ENCODE measurements around the gene RPL23. TPM values are rescaled to one million over a fixed set of nuclear protein-coding genes. Genes with fewer than 3 reads are reported as not detected.

The RPL23 gene
- total RNA-seq, 2 donors from 2014 or later = 1,006 to 2,029 TPM

DNA sequence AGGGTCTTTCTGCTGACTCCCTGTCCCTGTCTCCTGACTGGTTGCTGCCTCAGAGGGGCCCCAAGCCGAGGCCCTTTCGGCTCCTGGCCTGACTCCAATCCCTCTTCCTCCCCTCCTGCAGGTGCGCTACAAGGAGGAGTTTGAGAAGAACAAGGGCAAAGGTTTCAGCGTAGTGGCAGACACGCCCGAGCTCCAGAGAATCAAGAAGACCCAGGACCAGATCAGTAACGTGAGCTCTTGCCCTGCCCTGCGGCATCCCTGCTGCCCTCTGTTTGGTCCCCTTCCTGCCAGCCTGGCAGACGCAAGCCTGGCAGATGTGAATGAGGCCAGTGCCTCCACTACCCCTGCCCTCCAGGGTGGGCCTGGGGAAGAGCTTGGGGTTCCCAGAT, 44.8 kb upstream of the RPL23 start:
- Histone ChIP-seq H3K36me3 (peaks cover 0 to 3% of the 10 kb centered on the region in 2 donors), H3K4me3 (no peak overlapping the region), H3K27me3 (replicated peaks; ENCODE audit: insufficient read depth) (no peaks in the 10 kb centered on the region), H3K4me1 (replicated peaks) (no peaks in the 10 kb centered on the region), H3K27ac (no peak overlapping the region), H3K9me3 (no peaks in the 10 kb centered on the region)
- no peak for DNase-seq (ENCODE audit: low spot score)
- intact Hi-C loops (cut with DNase I) = no loop called here
- 50% methylated on average over 9 of the region's 9 CpGs for WGBS
- TF ChIP-seq POLR2AphosphoS5 (IDR thresholded peaks at IDR 0.05) = no peak
- no peak for TF ChIP-seq CTCF (IDR thresholded peaks at IDR 0.05)
- no peak for TF ChIP-seq POLR2A (IDR thresholded peaks at IDR 0.05)

DNA sequence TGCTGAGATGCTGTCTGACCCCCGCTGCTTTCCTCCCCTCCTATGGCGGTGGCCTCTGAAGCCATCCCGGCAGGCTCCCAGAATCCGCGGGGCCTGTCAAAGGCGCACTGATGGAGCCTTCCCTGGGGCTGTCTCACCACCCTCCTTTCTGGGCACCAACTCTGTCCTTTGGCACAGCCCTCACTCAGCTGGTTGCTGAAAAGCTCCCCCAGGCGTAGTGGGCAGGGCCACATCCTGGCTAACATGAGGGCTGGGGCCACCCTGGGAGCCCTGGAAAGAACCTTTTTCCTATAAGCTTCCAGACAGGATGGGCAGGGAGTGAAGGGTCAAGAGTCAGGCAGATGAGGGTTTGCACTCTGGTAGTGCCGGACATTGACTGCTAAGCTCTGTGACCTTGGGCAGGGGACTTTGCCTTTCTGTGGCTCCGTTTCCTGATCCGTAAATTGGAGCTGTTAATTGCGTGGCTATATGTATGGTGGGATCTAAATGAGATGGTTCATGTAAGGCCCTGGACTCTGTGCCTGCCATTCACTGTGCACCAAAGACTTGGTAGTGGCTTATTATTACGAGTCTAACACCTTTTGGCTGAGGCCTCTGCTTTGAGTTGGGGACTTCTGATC, 44.3 kb upstream of the RPL23 start:
- DNase-seq (ENCODE audit: low spot score) = no peak
- TF ChIP-seq POLR2AphosphoS5 (IDR thresholded peaks at IDR 0.05) (no peak), POLR2A (IDR thresholded peaks at IDR 0.05) (no peak), CTCF (IDR thresholded peaks at IDR 0.05) (no peak)
- WGBS = 74% methylated on average over 12 of the region's 12 CpGs
- Histone ChIP-seq H3K9me3 (no peaks in the 10 kb centered on the region), H3K27ac (peak overlapping the region in 1 of 2 donors; percentile 30), H3K4me1 (replicated peaks) (no peaks in the 10 kb centered on the region), H3K36me3 (peaks cover 0 to 3% of the 10 kb centered on the region in 2 donors), H3K4me3 (no peak overlapping the region), H3K27me3 (replicated peaks; ENCODE audit: insufficient read depth) (no peaks in the 10 kb centered on the region)
- intact Hi-C loops (cut with DNase I) = no loop called here

DNA sequence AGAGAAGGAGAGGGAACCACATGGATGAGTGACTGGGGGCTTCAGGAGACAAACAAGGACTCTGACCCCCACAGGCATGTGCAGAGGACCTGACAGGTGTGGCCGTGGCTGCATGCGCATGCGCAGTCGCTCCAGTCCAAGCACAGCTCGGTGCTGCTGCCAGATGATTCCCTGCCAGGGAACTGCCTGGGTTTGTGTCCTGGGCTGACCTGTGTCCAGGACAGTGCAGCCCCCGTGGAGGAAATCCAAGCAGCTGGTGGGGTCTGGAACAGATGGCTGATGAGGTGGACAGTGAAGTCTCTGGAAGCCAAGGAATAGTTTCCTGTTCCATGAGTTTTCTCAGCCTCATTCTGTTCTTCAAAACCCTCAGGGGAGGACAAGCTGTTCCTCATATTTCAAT, 43.7 kb upstream of the RPL23 start:
- Histone ChIP-seq H3K9me3 (no peaks in the 10 kb centered on the region), H3K4me3 (no peak overlapping the region), H3K36me3 (peaks cover 0 to 3% of the 10 kb centered on the region in 2 donors), H3K27me3 (replicated peaks; ENCODE audit: insufficient read depth) (no peaks in the 10 kb centered on the region), H3K4me1 (replicated peaks) (no peaks in the 10 kb centered on the region), H3K27ac (peak overlapping the region in 1 of 2 donors; percentile 39)
- intact Hi-C loops (cut with DNase I) = no loop called here
- WGBS = 48% methylated on average over 6 of the region's 6 CpGs
- DNase-seq (ENCODE audit: low spot score) = no peak
- TF ChIP-seq POLR2A (IDR thresholded peaks at IDR 0.05) (no peak), POLR2AphosphoS5 (IDR thresholded peaks at IDR 0.05) (no peak), CTCF (IDR thresholded peaks at IDR 0.05) (no peak)

- TF ChIP-seq CTCF (IDR thresholded peaks at IDR 0.05) = no peak
- no peak for TF ChIP-seq POLR2AphosphoS5 (IDR thresholded peaks at IDR 0.05)
- no peak for TF ChIP-seq POLR2A (IDR thresholded peaks at IDR 0.05)
- H3K4me3 ChIP-seq = no peak overlapping the region
- H3K4me1 ChIP-seq (replicated peaks) = no peaks in the 10 kb centered on the region
- H3K9me3 ChIP-seq = no peaks in the 10 kb centered on the region
- DNase-seq (ENCODE audit: low spot score) = no peak
- intact Hi-C loops (cut with DNase I) = no loop called here
- H3K27ac ChIP-seq = peak overlapping the region in 1 of 2 donors; percentile 39
- WGBS = 67% methylated on average over 13 of the region's 13 CpGs
- no peaks in the 10 kb centered on the region for H3K27me3 ChIP-seq (replicated peaks; ENCODE audit: insufficient read depth)
- peaks cover 0 to 3% of the 10 kb centered on the region in 2 donors for H3K36me3 ChIP-seq
Measured at GRCh38 chr17:38896346-38896954, 42.9 kb upstream of the RPL23 start.

DNA sequence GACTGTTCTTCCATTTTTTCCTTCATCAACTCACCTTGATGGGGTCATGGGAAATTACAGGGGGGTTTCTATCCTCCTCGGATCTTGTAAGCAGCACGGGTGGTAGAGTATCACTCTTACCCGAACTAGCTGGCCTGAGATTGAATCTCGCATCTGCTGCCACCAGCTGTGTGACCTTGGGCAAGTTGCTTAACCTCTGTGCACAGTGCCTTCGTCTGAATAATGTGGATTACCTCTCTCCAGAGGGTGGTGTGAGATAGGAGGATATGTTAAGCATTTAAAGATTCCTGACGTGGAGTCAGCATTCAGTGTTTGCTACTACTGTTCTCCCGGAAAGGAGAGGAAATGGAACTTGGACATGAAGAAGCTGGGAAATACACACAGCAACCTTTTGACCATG, 40.8 kb upstream of the RPL23 start:
- H3K9me3 ChIP-seq = no peaks in the 10 kb centered on the region
- no peaks in the 10 kb centered on the region for H3K4me1 ChIP-seq (replicated peaks)
- H3K36me3 ChIP-seq = peaks cover 0 to 3% of the 10 kb centered on the region in 2 donors
- no peaks in the 10 kb centered on the region for H3K27me3 ChIP-seq (replicated peaks; ENCODE audit: insufficient read depth)
- DNase-seq (ENCODE audit: low spot score) = no peak
- H3K4me3 ChIP-seq = no peak overlapping the region
- TF ChIP-seq POLR2AphosphoS5 (IDR thresholded peaks at IDR 0.05) = no peak
- no peak for TF ChIP-seq POLR2A (IDR thresholded peaks at IDR 0.05)
- TF ChIP-seq CTCF (IDR thresholded peaks at IDR 0.05) = no peak
- H3K27ac ChIP-seq = no peak overlapping the region
- intact Hi-C loops (cut with DNase I) = no loop called here
- 73% methylated on average over 7 of the region's 7 CpGs for WGBS
